Left kidney (tissue), 2 donors: ENCODE measurements around the gene BSG. TPM values are rescaled to one million over a fixed set of nuclear protein-coding genes. Genes with fewer than 3 reads are reported as not detected.
"Not testable (repeated sequence)": the region's sequence is repeated elsewhere in the genome, so short reads cannot be mapped to it uniquely, and the experiment has no call there.

Source experiments
- DNase-seq: peaks from one replicate; pipeline ENCODE4 v3.0.0-alpha.2; 2013
- polyA plus RNA-seq: library from polyadenylated mRNA; unstranded; fragments of 120-200 nt; gene quantifications from one replicate; pipeline ENCODE4 v1.2.1, GENCODE V29; 2013; ENCODE audit not compliant: insufficient read length

The BSG gene
- polyA plus RNA-seq, 1 donor = 366 TPM

DNA sequence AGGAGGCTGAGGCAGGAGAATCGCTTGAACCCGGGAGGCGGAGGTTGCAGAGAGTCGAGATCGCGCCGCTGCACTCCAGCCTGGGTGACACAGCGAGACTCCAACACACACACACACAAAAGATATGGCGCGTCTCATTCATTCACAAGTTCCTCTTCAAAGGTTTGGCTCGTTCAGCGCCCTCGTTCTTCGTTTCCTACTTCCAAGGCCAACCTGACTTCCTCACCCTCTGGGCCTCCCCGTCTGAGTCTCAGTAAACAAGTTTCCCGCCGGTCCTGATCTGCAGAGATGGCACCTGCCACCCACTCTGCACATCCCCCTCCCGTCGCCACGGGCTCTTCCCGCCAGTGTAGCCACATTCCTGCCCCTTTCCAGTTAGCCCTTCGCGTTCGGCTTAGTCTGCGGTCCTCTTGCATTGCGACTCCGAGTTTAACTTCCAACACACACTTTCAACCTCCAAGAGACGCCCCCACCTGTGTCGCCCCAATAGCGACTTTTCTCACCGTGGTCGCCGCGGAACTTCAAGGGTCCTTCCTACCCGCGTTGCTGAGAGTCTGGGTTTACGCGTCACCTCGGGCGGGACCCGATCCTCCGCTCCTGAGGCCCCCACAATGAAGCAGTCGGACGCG lies 1.3 kb upstream of the BSG start:
- DNase-seq = no peak

DNA sequence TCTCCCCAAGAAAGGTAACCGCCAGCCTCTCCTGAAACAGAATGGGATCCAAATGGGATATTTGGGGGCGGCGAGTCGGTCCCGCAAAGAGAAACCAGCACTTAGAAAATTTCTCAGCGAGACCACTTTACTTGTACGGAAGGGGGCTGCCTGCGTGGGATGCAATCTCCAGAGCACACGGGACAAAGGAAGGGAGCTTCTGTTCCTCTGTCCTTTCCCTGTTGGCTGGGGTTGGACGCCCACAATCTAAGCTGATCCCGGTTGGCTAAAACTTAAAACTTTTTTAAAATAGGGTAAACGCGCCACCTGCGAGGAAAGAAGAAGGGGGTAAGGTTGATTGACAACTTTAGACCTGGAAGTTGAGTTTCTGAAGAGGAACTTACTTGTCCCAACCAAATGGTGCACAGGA lies 826 bp upstream of the BSG start:
- DNase-seq = no peak

DNA sequence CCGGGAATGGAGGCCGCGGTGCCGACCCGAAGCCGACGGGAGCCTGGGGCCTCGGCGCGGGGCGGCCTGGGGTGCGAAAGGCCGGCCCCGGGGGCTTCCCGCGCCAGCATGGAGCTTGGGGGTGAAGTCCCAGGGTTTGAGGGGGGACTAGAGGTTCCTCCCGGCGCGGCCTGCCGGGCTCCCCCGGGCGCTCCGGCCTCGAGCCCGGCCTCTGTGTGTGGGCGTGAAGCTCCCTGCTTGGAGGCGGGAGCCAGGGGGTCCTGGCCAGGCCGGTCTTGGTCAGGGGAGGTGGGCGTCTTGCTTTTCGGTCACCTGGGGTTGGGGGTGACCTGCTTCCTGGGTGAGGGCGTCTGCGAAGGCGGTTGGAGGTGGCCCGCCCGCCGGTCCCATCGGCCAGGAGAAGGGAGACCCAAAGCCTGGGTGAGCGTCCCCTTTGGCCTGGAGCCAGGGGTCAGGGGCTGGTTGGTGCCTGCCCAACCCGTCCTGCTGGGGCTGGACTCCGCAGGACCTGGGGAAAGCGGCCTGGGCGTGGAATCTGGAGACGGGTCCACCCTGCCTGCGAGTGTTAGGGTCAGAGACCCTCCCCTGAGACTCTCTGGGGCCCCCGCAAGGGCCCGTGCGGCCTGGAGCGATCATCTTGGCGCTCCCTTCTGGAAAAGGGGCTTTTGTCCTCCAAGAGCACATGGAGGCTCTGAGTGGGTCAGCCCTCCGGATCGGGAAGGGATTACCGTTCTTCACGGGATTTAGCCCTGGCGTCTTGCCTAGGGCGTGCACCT lies 535 bp downstream of the BSG start:
- DNase-seq = no peak

DNA sequence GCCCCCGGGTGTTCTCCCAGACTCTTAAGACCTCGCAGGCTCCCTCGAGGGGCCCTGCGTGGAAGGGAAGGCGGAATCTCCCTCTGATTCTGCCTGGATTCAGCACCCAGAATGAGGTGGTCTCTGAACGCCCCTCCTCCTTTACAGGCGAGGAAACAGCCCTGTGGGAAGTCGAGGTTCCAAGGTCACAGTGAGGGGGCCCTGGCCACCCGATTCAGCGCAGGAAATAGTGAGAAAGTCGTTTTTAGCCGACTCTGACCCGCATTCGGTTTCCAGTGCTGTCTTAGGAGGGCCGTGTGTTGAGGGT lies 1.1 kb downstream of the BSG start:
- DNase-seq = no peak

DNA sequence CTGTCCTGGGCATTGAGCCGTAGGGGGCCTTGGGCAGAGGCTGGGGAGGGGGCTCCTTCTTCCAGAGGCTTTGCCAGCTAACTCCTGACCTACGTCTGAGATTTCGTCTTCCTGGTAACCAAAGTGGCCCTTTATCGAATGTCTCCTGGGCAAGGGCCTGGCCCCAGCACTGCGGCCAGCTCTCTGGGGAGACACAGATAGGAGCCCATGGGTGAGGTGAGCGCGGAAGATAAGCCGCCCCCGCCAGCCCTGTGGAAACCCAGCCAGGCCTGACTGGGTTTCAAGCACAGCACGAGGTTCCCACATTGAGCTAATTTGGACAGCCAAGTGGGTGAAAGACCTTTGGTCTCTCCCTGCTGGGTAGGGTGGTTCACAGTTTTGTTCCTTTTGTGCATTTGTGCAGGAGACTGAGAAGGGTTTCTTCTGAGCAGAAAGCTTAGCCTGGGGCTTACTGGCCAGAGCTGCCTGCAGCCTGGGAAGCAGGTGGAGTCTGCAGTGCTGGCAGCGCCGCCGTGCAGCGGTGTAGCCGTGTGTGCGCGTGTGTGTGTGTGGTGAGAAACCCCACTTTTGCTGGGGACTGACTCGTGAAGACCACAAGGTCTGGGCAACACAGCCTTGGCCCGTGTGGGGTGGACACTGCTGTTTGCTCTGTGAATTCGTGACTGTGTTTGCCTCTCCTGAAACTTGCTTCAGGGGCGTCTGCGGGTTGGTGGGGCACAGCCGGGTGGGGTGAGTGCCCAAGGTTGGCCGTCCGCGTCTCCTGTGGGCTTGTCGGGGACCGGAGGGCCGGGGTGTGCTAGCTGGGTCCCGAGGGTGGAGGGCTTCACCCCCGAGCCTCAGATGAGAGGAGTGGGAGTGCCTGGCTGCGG lies 2.5 kb downstream of the BSG start:
- no peak for DNase-seq

DNA sequence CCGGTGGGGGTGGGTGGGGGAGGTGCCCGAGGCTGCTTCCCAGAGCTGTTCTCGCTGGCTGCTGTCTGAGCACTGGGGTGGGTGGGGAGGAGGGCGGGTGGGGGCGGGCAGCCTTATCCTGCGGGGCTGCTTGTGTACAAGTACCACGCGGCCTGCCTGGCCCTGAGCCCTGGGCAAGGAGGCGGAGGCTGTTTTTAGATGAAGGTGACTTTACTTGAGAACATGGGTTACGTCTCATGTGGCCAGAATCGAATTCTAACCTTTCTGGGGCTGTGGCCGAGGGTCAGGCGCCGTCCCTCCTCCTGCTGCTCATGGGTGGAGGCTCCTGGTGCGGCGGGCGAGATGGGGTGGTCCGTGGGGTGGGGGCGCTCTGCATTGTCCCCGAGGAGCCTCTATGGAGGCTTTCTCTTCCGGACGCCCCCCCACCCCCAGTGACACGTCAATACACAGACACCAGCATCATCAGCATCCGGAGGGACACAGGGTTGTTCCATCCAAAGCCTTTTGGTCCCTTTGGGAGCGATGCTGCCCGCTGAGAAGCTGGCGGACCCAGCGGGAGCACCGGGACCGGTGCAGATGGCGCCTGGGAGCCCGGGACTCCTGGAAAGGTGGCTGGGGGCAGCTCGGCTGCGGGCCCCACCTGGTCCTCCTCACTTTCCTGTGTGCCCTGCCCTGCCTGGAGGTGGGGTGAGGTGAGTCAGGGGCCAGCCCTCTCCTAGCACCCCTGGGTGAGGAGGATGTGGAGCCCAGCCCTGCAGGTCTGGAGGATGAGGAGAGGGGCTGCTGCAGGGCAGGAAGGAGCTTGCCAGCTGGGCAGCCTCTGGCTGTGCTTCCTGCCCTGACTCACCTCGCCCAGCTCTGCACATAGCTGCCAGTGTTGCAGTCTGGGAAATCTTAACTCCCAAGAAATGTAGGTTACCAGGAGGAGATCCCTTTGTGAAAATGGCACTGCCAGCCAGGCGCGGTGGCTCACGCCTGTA lies 3.4 kb downstream of the BSG start:
- no peak for DNase-seq

DNA sequence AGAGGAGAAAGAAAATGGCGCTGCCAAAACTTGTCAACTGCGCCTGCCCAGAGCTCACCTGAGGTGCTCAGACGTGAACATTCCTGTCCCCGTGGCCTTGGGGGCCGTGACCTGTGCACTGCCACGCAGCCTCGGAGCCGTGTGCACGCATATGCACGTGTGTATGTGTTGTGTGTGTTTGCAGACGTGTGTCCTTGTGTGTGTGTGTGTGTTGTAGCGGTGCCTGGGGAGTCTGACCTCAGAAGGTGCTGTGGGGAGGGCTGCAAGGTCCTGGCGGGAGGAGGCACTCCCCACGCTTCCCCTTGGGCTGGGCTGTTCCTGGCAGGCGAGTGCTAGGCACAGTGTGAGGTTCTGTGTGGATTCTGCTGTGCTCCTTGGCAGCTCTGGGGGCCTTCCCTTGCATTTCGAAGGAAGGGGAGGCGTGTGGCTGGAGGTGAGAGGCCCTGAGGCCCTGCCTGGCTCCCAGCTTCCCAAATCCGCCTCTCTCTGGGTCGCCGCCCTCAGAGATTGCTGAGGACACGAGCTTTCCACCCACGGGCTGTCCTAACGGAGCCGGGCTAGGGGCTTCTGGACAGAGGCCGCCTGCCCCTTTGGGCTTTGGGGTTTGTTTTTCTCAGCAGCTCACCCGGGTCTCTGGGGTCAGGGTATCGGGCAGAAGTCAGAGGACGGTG lies 4.5 kb downstream of the BSG start:
- DNase-seq = no peak

DNA sequence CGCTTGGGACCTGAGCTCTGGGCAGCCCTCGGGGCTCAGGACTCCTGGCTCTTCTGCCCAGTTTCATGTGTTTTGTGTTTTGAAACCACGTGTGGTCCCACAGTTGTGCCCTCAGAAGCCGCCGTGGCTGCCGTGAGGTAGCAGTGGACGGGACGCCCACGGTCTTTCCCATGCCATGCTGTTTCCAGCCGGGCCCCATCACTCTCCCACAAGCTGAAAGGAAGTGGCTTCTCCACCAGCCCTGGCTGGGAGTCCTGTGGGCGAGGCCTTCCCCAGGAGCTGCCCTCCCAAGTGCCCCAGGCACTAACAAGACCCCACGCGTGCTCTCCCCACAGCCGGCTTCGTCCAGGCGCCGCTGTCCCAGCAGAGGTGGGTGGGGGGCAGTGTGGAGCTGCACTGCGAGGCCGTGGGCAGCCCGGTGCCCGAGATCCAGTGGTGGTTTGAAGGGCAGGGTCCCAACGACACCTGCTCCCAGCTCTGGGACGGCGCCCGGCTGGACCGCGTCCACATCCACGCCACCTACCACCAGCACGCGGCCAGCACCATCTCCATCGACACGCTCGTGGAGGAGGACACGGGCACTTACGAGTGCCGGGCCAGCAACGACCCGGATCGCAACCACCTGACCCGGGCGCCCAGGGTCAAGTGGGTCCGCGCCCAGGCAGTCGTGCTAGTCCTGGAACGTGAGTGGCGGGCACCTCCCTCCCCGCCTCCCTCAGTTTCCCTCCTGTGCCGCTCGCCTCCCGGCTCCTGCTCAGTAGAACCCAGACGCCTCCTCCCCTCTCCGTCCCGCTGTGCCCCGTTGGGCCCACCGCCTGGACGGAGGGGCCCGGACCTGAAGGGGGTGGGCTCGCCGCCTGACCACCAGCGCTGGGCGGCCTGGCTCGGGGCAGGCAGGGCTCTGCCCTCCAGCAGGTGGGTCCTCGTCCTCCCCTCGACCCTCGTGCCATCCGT lies 5.3 kb downstream of the BSG start:
- DNase-seq = no peak

DNA sequence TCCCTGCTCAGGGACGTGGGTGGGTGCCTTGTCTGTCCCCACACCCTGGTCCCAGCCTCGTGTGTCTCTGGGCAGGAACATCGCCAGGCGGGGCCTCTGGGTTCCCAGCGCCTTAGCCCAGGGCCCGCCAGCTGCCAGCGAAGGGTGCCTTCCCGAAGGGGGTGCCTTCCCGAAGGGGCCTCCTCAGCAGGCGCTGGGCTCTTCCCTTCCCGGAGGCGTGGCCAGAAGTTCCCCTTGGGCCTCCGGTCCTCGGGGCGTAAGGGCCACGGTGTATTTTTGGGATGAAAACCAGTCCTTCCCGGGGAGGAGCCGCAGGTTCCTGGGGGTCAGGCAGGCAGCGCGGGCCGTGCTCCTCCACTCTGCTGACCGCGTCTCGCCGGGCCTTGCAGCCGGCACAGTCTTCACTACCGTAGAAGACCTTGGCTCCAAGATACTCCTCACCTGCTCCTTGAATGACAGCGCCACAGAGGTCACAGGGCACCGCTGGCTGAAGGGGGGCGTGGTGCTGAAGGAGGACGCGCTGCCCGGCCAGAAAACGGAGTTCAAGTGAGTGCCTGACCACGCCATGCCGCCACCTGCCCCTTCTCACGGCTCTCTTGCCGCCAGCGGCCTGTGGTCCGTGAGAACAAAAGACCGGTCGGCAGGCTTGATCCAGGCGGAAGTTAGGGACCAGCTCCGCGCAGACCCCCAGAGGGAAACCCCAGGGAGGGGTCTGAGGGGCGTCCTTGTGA lies 6.9 kb downstream of the BSG start:
- no peak for DNase-seq

DNA sequence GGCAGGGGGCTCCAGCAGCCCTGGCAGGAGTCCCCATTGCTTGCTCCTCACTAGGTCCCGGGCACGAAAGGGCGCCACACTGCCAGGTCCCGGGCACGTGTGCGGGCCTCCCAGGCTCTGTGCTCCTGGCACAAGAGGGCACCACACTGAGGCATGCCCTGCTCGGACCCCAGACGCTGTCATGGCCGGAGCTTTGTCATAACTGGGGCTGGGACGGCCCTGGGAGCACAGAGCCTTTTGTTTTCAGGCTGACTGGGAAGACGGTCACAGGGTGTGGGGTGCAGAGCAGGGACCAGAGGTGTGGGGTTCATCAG lies 7.4 kb downstream of the BSG start:
- no peak for DNase-seq

DNA sequence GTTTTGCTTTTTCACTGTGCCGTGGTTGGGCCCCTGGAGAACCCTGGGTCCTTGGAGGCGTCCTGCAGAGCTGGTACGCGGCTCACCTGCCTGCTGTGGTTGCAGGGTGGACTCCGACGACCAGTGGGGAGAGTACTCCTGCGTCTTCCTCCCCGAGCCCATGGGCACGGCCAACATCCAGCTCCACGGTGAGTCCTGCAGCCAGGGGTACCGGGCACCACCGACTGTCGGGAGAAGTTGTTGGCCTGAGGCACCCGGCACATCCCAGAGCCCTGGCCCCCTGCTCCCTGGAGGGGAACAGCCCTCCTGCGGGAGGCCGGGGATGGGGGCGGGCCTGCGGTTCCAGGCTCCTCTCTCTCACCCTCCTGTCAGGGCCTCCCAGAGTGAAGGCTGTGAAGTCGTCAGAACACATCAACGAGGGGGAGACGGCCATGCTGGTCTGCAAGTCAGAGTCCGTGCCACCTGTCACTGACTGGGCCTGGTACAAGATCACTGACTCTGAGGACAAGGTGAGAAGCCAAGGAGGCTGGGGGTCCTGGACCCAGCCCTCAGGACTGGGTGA lies 8.0 kb downstream of the BSG start:
- DNase-seq = no peak

DNA sequence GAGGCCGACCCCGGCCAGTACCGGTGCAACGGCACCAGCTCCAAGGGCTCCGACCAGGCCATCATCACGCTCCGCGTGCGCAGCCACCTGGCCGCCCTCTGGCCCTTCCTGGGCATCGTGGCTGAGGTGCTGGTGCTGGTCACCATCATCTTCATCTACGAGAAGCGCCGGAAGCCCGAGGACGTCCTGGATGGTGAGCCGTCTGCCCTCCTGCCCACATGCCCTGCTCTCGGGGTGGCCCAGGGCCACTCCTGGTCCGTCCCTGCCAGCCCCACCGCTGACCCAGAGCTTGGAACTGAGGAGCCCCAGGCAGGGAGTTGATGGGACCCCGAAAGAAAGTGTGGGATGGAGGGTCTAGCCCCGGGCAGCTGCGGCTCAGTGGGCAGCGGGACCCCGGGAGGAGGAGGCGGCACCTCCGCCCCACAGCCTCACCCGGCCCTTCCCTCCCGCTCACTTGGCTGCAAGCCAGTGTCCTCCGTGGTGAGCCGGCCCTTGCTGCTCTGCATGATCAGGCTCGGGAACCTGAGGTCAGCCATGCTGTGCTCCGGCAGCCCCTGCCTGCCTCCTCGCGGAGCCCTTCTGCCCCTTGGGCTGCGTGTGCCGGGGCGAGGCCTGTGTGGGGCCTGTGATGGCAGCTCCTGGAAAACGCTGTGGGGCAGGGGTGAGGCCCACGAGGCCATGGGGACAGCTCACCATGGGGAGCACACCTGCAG lies 9.2 kb downstream of the BSG start:
- DNase-seq = no peak

DNA sequence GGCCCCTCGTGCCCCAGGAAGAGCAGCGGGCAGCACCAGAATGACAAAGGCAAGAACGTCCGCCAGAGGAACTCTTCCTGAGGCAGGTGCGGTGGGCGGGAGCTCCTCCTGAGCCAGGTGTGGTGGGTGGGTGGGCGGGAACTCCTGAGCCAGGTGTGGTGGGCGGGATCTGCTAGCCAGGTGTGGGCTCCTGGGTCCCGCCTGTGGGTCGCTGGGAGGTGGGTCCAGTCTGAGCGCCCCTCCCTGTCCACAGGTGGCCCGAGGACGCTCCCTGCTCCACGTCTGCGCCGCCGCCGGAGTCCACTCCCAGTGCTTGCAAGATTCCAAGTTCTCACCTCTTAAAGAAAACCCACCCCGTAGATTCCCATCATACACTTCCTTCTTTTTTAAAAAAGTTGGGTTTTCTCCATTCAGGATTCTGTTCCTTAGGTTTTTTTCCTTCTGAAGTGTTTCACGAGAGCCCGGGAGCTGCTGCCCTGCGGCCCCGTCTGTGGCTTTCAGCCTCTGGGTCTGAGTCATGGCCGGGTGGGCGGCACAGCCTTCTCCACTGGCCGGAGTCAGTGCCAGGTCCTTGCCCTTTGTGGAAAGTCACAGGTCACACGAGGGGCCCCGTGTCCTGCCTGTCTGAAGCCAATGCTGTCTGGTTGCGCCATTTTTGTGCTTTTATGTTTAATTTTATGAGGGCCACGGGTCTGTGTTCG lies 10.3 kb downstream of the BSG start:
- no peak for DNase-seq

DNA sequence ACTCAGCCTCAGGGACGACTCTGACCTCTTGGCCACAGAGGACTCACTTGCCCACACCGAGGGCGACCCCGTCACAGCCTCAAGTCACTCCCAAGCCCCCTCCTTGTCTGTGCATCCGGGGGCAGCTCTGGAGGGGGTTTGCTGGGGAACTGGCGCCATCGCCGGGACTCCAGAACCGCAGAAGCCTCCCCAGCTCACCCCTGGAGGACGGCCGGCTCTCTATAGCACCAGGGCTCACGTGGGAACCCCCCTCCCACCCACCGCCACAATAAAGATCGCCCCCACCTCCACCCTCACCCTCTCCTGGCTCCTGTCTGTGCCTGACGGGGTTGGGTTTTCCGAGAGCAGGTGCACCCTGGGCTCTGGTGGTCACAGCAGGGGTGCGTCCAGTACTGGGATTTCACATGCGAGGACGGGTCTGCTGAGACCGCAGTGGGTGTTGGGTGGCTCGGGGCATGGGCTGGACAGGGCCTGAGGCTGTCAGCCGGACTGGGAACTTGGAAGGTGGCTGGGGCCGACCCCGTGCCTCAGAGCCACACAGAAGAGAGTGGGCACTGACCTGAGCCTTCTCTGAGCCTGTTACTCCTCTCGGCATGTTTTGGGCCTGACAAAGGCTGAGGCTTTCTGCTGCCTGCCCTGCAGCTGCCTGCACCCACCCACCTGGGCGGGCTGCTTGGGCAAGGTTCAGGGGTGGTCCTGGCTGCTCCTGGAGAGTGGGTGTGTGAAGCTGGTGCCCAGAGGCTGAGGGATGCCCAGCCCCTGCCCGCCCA lies 11.0 kb downstream of the BSG start:
- DNase-seq = no peak

DNA sequence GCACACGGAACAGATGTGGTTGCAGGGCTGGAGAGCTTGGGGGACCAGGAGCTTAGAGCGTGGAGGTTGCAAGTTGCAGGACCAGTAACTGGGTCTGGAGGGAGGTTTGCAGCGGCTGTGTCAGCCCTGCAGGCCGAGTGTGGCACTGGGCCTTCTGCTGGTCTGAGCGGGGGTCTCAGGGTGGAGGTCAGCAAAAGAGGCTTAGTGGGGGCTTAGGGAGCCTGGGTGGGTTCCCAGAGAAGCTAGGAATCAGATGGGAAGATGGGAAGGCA lies 11.5 kb downstream of the BSG start:
- DNase-seq = no peak

DNA sequence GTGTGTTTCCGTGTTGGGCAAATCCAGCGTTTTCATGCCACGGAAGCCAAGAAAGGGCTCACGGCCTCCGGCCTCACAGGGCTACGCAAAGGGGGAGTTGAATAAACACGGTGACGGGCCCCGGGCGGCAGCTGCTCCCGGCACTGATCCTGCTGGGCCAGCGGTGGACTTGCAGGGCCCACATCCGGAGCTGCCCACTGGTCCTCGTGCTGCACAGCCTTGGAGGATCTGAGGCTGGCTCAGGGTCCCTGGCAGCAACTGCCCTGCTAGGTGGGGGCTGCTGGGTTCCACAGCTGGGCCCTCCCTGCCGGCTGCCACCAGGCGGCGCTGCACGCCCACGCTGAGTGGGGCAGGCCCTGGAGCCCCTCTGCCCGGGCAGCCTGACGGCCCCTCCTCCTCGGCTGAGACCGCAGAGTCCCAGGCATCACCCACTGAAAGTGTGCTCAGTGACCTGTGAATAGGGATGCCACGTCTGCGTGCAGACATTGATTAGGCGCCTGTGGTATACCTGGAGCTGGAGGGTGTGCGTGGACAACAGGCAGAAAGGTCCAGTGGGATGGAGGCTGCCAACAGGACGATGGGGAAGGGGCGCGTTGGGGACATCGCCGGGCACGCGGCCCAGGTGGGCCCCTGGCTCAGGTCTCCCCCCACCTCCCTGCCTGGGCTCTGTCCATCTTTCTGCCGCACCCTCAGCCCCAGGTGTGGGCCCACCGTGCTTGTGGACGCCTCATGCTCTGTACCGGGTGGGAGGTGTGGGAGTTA lies 12.0 kb downstream of the BSG start:
- DNase-seq = no peak

DNA sequence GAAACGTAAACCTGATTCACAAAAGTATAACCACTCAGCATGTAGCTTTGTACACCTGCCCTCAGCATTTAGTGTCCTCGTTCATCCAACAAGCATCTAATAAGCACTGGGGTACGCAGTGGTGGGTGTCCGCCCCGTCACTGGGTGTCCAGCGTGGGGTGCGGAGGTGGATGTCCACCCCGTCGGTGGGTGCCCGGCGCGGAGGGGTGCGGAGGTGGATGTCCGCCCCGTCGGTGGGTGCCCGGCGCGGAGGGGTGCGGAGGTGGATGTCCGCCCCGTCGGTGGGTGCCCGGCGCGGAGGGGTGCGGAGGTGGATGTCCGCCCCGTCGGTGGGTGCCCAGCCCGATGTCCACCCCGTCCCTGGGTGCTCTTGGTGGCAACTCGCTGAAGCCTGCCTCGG lies 12.8 kb downstream of the BSG start:
- not testable (repeated sequence) for DNase-seq
